CD4-positive, alpha-beta memory T cell (primary cell): ENCODE results near the gene UFSP2. TPM values are rescaled to one million over a fixed set of nuclear protein-coding genes. Genes with fewer than 3 reads are reported as not detected.

ENCODE experiments used
- CTCF ChIA-PET: fragments of 350-600 bp; sonication (Branson Sonifier 250); formaldehyde crosslinking; loops from one replicate; lab custom pipeline; 2021; ENCODE audit warnings: inconsistent platforms; ENCODE audit not compliant: partially characterized antibody; lab: Charles Lee
- POLR2A ChIA-PET: fragments of 350-600 bp; sonication (Branson Sonifier 250); formaldehyde crosslinking; loops from one replicate; lab custom pipeline; 2021; ENCODE audit not compliant: partially characterized antibody; lab: Charles Lee
- DNase-seq, 5 donors: peaks; one replicate each; pipeline versions ENCODE4 v3.0.0 to v3.0.0-alpha.2; 2020 to 2022; ENCODE audit warnings: mixed read lengths in 1 of 5
- H3K27ac ChIP-seq: one replicate; pipeline ENCODE4 v1.7.0; 2013; ENCODE audit warnings: low read depth, low read length
- H3K27me3 ChIP-seq: 2 replicates; pipeline ENCODE4 v1.7.0; 2013; ENCODE audit warnings: mild to moderate bottlenecking, low read length, moderate library complexity; ENCODE audit not compliant: insufficient read depth
- H3K36me3 ChIP-seq: 2 replicates; pipeline ENCODE4 v1.7.0; 2013; ENCODE audit warnings: mild to moderate bottlenecking, low read length, moderate library complexity; ENCODE audit not compliant: insufficient read depth
- H3K4me1 ChIP-seq: 2 replicates; pipeline ENCODE4 v1.7.0; 2013; ENCODE audit warnings: mild to moderate bottlenecking, low read length, moderate library complexity; ENCODE audit not compliant: insufficient read depth
- H3K4me3 ChIP-seq, 2 donors: one replicate each; pipeline ENCODE4 v1.7.0; 2013; ENCODE audit warnings: low read length in 2 of 2, mild to moderate bottlenecking in 1 of 2
- H3K9me3 ChIP-seq, 2 donors: one replicate each; pipeline ENCODE4 v1.7.0; 2013; ENCODE audit warnings: low read length in 2 of 2, control low read depth in 1 of 2; ENCODE audit not compliant: control insufficient read depth in 1 of 2
- H3K27ac Mint-ChIP-seq, 7 donors: one replicate each; pipeline ENCODE4 v1.8.0; 2020 to 2021; ENCODE audit warnings: mixed read lengths in 7 of 7, mild to moderate bottlenecking in 6 of 7, inconsistent platforms in 3 of 7, moderate library complexity in 3 of 7
- H3K27me3 Mint-ChIP-seq, 2 donors: one replicate each; pipeline ENCODE4 v1.8.0; 2020 to 2021; ENCODE audit warnings: mixed read lengths in 2 of 2
- H3K36me3 Mint-ChIP-seq, 2 donors: one replicate each; pipeline ENCODE4 v1.8.0; 2020 to 2021; ENCODE audit warnings: mixed read lengths in 2 of 2, inconsistent platforms in 1 of 2, mild to moderate bottlenecking in 1 of 2
- H3K4me1 Mint-ChIP-seq, 4 donors: one replicate each; pipeline ENCODE4 v1.8.0; 2020 to 2021; ENCODE audit warnings: mixed read lengths in 4 of 4, mild to moderate bottlenecking in 1 of 4
- H3K4me3 Mint-ChIP-seq, 8 donors: one replicate each; pipeline ENCODE4 v1.8.0; 2020 to 2021; ENCODE audit warnings: mixed read lengths in 8 of 8, mild to moderate bottlenecking in 7 of 8, moderate library complexity in 6 of 8, inconsistent platforms in 3 of 8
- H3K9me3 Mint-ChIP-seq, 8 donors: one replicate each; pipeline ENCODE4 v1.8.0; 2020 to 2021; ENCODE audit warnings: mixed read lengths in 8 of 8, mild to moderate bottlenecking in 5 of 8, inconsistent platforms in 3 of 8, moderate library complexity in 1 of 8
- intact Hi-C: fragments of 100-400 bp; cut with micrococcal nuclease; formaldehyde crosslinking; loops from one replicate; pipeline ENCODE4 v1.15.1; 2023
- polyA plus RNA-seq, 2 donors: library from polyadenylated mRNA; unstranded; fragments of 300-500 nt; fragmentation: Illumina TruSeq; gene quantifications; one replicate each; pipeline ENCODE4 v1.2.3, GENCODE V29; 2021
- total RNA-seq, 2 experiments: library from RNA; stranded (reverse); gene quantifications; one replicate each; pipeline ENCODE4 v1.2.3, GENCODE V29; 2021

UFSP2 gene
- total and polyA plus RNA-seq, 4 experiments from 2014 or later, result 30.1 to 53.8 (median 37.0) TPM

DNA sequence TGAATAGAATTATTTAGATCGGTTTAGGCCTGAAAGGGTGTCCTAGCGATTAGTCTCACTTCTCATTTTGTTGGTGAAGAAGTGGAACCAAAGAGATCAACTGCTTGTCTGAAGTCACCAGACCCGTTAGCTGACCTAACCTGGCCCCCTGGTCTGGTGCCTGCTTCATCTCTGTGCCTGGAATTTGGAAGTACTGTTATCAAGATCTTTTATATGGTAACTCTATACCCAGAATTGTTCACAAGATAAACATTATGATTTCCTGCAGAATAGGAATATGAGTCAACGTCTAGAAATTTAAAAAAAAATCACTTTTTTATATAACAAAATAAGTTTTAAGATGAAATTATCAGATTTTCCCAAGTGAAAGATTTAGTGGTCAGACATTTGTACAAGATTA lies 67.2 kb downstream of the UFSP2 start:
- no peaks in the 10 kb centered on the region for H3K36me3 ChIP-seq
- Mint-ChIP-seq H3K4me1 (no peaks in the 10 kb centered on the region), H3K9me3 (no peaks in the 10 kb centered on the region), H3K36me3 (peaks cover 25 to 44% of the 10 kb centered on the region in 2 donors), H3K27ac (peak overlapping the region in 1 of 7 donors; percentile 73), H3K27me3 (no peaks in the 10 kb centered on the region), H3K4me3 (no peak overlapping the region)
- ChIA-PET CTCF (no interaction called here), POLR2A (no interaction called here)
- intact Hi-C loops, result no loop called here
- no peaks in the 10 kb centered on the region for H3K4me1 ChIP-seq
- no peak overlapping the region for H3K27ac ChIP-seq
- H3K27me3 ChIP-seq, result no peaks in the 10 kb centered on the region
- DNase-seq, result no peak
- H3K9me3 ChIP-seq, result no peaks in the 10 kb centered on the region
- no peak overlapping the region for H3K4me3 ChIP-seq

DNA sequence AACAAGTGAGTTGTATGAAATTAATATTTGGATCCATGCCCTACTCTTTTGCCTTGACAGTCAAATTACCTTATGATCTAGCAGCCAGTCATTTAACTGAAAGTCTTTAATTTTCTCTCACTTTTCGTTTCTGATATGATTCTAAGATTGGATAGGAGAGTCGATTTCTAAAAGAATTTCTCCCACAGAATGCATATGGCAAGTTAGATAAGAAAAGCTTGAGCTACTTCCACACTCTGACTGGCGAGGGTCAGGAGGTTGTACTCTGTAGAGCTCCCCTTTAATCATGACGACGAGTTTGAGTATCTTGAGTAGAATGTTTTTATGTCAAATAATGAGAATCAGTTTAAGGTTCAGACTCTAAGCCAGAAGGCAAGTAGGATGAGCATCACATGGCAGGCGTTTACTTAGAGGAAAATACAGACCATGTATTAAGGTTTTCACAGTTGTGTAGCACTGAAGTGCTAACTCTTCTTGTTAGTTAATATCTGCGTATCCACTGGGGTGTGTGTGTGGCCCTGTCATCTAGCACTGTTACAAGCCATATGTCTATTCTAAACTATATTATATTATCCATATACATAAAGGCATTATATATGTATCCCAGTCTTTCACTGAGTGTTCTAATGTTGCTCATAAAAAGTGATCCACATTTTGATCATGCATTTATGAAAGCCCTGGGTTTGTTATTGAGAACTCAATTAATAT lies 67.9 kb downstream of the UFSP2 start:
- Mint-ChIP-seq H3K4me1 (no peaks in the 10 kb centered on the region), H3K36me3 (peaks cover 29 to 43% of the 10 kb centered on the region in 2 donors)

GRCh38 chr4:185357211-185357610 lies 68.6 kb downstream of the UFSP2 start:
- Mint-ChIP-seq H3K36me3 (peaks cover 36 to 49% of the 10 kb centered on the region in 2 donors), H3K9me3 (no peaks in the 10 kb centered on the region), H3K4me1 (no peaks in the 10 kb centered on the region), H3K27ac (no peak overlapping the region), H3K27me3 (no peaks in the 10 kb centered on the region), H3K4me3 (no peak overlapping the region)
- Histone ChIP-seq H3K4me3 (no peak overlapping the region), H3K27ac (no peak overlapping the region), H3K4me1 (no peaks in the 10 kb centered on the region), H3K9me3 (no peaks in the 10 kb centered on the region), H3K27me3 (no peaks in the 10 kb centered on the region), H3K36me3 (no peaks in the 10 kb centered on the region)
- DNase-seq, result no peak
- ChIA-PET POLR2A (no interaction called here), CTCF (no interaction called here)
- intact Hi-C loops, result no loop called here

More for the DNA sequence above, 67.9 kb downstream of the UFSP2 start:
- Histone ChIP-seq H3K9me3 (no peaks in the 10 kb centered on the region), H3K4me3 (no peak overlapping the region), H3K4me1 (no peaks in the 10 kb centered on the region), H3K27ac (no peak overlapping the region), H3K36me3 (no peaks in the 10 kb centered on the region), H3K27me3 (no peaks in the 10 kb centered on the region)
- no peak for DNase-seq
- intact Hi-C loops, result no loop called here
- CTCF ChIA-PET, result no interaction called here
- H3K9me3 Mint-ChIP-seq, result no peaks in the 10 kb centered on the region
- H3K4me3 Mint-ChIP-seq, result no peak overlapping the region
- H3K27ac Mint-ChIP-seq, result peak overlapping the region in 1 of 7 donors; percentile 48
- POLR2A ChIA-PET, result no interaction called here
- H3K27me3 Mint-ChIP-seq, result no peaks in the 10 kb centered on the region

- Mint-ChIP-seq H3K4me1 (peaks cover 0 to 2% (median 0%) of the 10 kb centered on the region in 4 donors), H3K27ac (no peak overlapping the region), H3K36me3 (peaks cover 54 to 59% of the 10 kb centered on the region in 2 donors), H3K9me3 (no peaks in the 10 kb centered on the region), H3K4me3 (peak overlapping the region in 1 of 8 donors; percentile 34), H3K27me3 (no peaks in the 10 kb centered on the region)
- no peaks in the 10 kb centered on the region for H3K9me3 ChIP-seq
- intact Hi-C loops, result no loop called here
- no peaks in the 10 kb centered on the region for H3K27me3 ChIP-seq
- POLR2A ChIA-PET, result no interaction called here
- H3K4me1 ChIP-seq, result no peaks in the 10 kb centered on the region
- H3K36me3 ChIP-seq, result no peaks in the 10 kb centered on the region
- no peak overlapping the region for H3K27ac ChIP-seq
- DNase-seq, result no peak
- CTCF ChIA-PET, result no interaction called here
- no peak overlapping the region for H3K4me3 ChIP-seq
Measured at GRCh38 chr4:185352741-185353140, 73.0 kb downstream of the UFSP2 start.

DNA sequence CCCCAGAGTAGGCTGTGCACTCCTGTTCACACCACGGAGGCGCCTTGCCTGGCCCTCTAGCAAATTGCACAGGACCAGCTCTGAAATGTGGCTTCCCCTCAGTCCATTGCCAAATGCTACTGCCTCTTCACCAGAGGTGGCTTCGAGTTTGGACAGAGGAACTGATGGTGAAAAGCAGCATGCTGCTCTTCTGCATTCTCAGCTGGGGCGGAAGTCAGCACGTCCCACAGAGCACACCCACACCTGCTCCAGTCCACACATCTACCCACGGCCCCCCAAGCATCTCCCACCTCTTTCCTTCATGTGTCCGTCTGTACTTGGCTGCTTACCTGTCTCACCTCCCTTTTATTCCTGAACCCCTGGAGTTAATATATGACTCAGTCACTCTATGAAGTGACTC lies 73.6 kb downstream of the UFSP2 start:
- no peak for DNase-seq
- H3K4me3 Mint-ChIP-seq, result no peak overlapping the region
- H3K27me3 Mint-ChIP-seq, result no peaks in the 10 kb centered on the region
- no peak overlapping the region for H3K27ac Mint-ChIP-seq
- peaks cover 53 to 59% of the 10 kb centered on the region in 2 donors for H3K36me3 Mint-ChIP-seq
- H3K4me1 ChIP-seq, result no peaks in the 10 kb centered on the region
- H3K36me3 ChIP-seq, result no peaks in the 10 kb centered on the region
- no peaks in the 10 kb centered on the region for H3K9me3 Mint-ChIP-seq
- POLR2A ChIA-PET, result no interaction called here
- H3K4me1 Mint-ChIP-seq, result peaks cover 0 to 2% (median 0%) of the 10 kb centered on the region in 4 donors
- intact Hi-C loops, result no loop called here
- no peaks in the 10 kb centered on the region for H3K27me3 ChIP-seq
- no peak overlapping the region for H3K27ac ChIP-seq
- H3K4me3 ChIP-seq, result no peak overlapping the region
- H3K9me3 ChIP-seq, result no peaks in the 10 kb centered on the region
- CTCF ChIA-PET, result no interaction called here

GRCh38 chr4:185351691-185352090 lies 74.1 kb downstream of the UFSP2 start:
- peaks cover 57 to 64% of the 10 kb centered on the region in 2 donors for H3K36me3 Mint-ChIP-seq
- no peaks in the 10 kb centered on the region for H3K36me3 ChIP-seq
- H3K4me1 Mint-ChIP-seq, result peaks cover 0 to 3% (median 1%) of the 10 kb centered on the region in 4 donors
- peak overlapping the region in 1 of 7 donors; percentile 21 for H3K27ac Mint-ChIP-seq
- H3K27me3 ChIP-seq, result no peaks in the 10 kb centered on the region
- H3K4me3 Mint-ChIP-seq, result no peak overlapping the region
- no peaks in the 10 kb centered on the region for H3K9me3 ChIP-seq
- DNase-seq, result no peak
- H3K27me3 Mint-ChIP-seq, result no peaks in the 10 kb centered on the region
- H3K9me3 Mint-ChIP-seq, result peaks cover 0 to 3% (median 0%) of the 10 kb centered on the region in 8 donors
- CTCF ChIA-PET, result no interaction called here
- POLR2A ChIA-PET, result no interaction called here
- no peaks in the 10 kb centered on the region for H3K4me1 ChIP-seq
- intact Hi-C loops, result no loop called here
- H3K27ac ChIP-seq, result no peak overlapping the region
- no peak overlapping the region for H3K4me3 ChIP-seq
